Measurements from ENCODE around the gene FOXP1. TPM values are rescaled to one million over a fixed set of nuclear protein-coding genes. Genes with fewer than 3 reads are reported as not detected.

Gene FOXP1
- total and polyA plus RNA-seq, 2 of the 8 experiments (the other 6 are each of a cell fraction or from before 2014, with no cell fraction given): 13.9 to 25.4 TPM

GRCh38 chr3:70970171-70970570, 613.4 kb downstream of the FOXP1 start:
- Histone ChIP-seq H2BK120ac (replicated peaks; ENCODE audit: low read depth, low read length) (no peak overlapping the region), H4K91ac (replicated peaks; ENCODE audit: insufficient read length, low read length) (no peak overlapping the region), H4K5ac (ENCODE audit: insufficient read length, low read depth, low read length) (no peak overlapping the region), H3K4me3 (ENCODE audit: extremely low read depth in 1 of 4, insufficient read depth in 2 of 4, low read depth in 3 of 4, low read length in 4 of 4) (no peak overlapping the region), H3K36me3 (ENCODE audit: control insufficient read depth in 2 of 4, insufficient read depth in 4 of 4, low read length in 3 of 4) (peaks cover 0 to 21% (median 1%) of the 10 kb centered on the region in 4 experiments; a peak in 4 of 8 replicates), H3K79me2 (ENCODE audit: control insufficient read depth in 1 of 2, insufficient read depth in 2 of 2, low read length in 2 of 2) (no peaks in the 10 kb centered on the region), H2AFZ (ENCODE audit: low read length) (no peak overlapping the region), H3K23me2 (ENCODE audit: low read depth, low read length) (no peaks in the 10 kb centered on the region), H3K27ac (ENCODE audit: low read depth, low read length) (no peak overlapping the region), H2BK5ac (ENCODE audit: low read depth, low read length) (no peak overlapping the region), H3K9me3 (ENCODE audit: insufficient read depth in 2 of 2, low read depth in 1 of 2, low read length in 1 of 2) (no peaks in the 10 kb centered on the region), H3K23ac (ENCODE audit: insufficient read length) (no peak overlapping the region), H4K20me1 (replicated peaks in 1 of 2; ENCODE audit: control insufficient read depth in 1 of 2, insufficient read depth in 2 of 2, low read length in 2 of 2) (no peaks in the 10 kb centered on the region), H3K4me1 (replicated peaks in 1 of 4; ENCODE audit: control insufficient read depth in 3 of 4, insufficient read depth in 4 of 4, low read length in 3 of 4) (peaks cover 4 to 15% (median 9%) of the 10 kb centered on the region in 4 experiments; a peak in 5 of 7 replicates), H3K4ac (replicated peaks; ENCODE audit: insufficient read length, low read depth, low read length) (no peak overlapping the region), H3K56ac (replicated peaks; ENCODE audit: insufficient read length, low read depth, low read length) (no peak overlapping the region), H4K8ac (ENCODE audit: extremely low read depth, insufficient read depth, low read length) (no peak overlapping the region; the same call in 1 of the 2 replicates), H2BK20ac (ENCODE audit: low read length) (no peak overlapping the region), H3K18ac (ENCODE audit: extremely low read depth, low read length) (no peak overlapping the region), H3K27me3 (replicated peaks in 1 of 4; ENCODE audit: control insufficient read depth in 3 of 4, extremely low read depth in 1 of 4, insufficient read depth in 3 of 4, low read length in 3 of 4) (no peaks in the 10 kb centered on the region), H2BK12ac (ENCODE audit: low read depth, low read length) (no peak overlapping the region), H3K4me2 (ENCODE audit: insufficient read depth in 1 of 2, low read depth in 2 of 2, low read length in 2 of 2) (no peak overlapping the region), H3K79me1 (ENCODE audit: low read depth, low read length) (no peaks in the 10 kb centered on the region), H2AK5ac (ENCODE audit: low read depth, low read length) (no peak overlapping the region), H2BK15ac (ENCODE audit: low read length) (no peak overlapping the region), H3K14ac (ENCODE audit: insufficient read length) (no peak overlapping the region), H3K9ac (replicated peaks in 1 of 4; ENCODE audit: extremely low read depth in 1 of 4, low read depth in 3 of 4, low read length in 3 of 4) (no peak overlapping the region)
- DNase-seq (ENCODE audit: low read depth in 1 of 2, low spot score in 2 of 2) (no peak), FAIRE-seq (no peak)
- ChIA-PET POLR2A (ENCODE audit: partially characterized antibody) (no interaction called here), CTCF (ENCODE audit: partially characterized antibody) (interaction anchor here (1.1 to 1.3 kb wide), 2 partner anchors 11 to 26 kb away, joined by 3 to 4 read pairs; no protein-coding TSS in a partner anchor)
- TF ChIP-seq ATF3 (IDR thresholded peaks at IDR 0.05; ENCODE audit: insufficient read depth, low read depth, low read length) (no peak), TAF1 (IDR thresholded peaks at IDR 0.05; ENCODE audit: low read depth, low read length) (no peak)
- WGBS, 2 experiments (ENCODE audit: extremely low coverage in 1 of 2, insufficient coverage in 1 of 2, insufficient read length in 1 of 2, insufficient replicate concordance in 2 of 2, low coverage in 1 of 2, low lambda C conversion rate in 2 of 2, missing lambda C conversion rate in 1 of 2): 93% methylated on average over 4 of the region's 4 CpGs; no CpG with 5 or more reads in 1 of the 2 experiments

All from H1 (cell line).